GM18951 (cell line): ENCODE data around the gene GLYR1.

Experiments used
- POLR2A ChIP-seq: IDR thresholded peaks from 4 replicates; pipeline ENCODE4 v1.6.1; 2011; ENCODE audit warnings: mild to moderate bottlenecking; ENCODE audit not compliant: insufficient read length, insufficient read depth; ENCODE audit errors: extremely low read depth
- in situ Hi-C: fragments of 300-500 bp; cut with MboI; formaldehyde crosslinking; loops from one replicate; pipeline ENCODE4 v1.12.0; 2022; ENCODE audit warnings: low sequenced_read_pairs, mixed read lengths, inconsistent platforms; ENCODE audit not compliant: unreplicated experiment

The GLYR1 gene

DNA sequence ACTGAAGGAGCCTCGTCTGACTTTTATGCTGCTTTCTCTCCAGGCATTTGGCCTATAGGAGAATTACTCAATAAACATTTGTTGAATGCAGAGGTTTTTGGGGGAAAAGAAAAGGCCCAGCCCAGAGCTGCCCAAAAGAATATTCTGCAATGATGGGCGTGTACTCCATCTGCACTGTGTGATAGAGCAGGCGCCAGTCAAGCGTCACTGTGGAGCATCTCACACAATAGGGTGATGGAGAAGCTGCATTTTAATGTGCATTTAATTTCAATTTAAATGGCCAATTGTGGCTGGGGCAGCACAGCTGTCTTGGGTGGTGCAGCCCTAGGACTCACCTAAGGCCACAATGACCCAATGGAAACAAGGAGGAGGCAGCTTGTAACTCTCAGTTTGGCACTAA lies 20.6 kb downstream of the GLYR1 start:
- in situ Hi-C loops = no loop called here
- no peak for TF ChIP-seq POLR2A

DNA sequence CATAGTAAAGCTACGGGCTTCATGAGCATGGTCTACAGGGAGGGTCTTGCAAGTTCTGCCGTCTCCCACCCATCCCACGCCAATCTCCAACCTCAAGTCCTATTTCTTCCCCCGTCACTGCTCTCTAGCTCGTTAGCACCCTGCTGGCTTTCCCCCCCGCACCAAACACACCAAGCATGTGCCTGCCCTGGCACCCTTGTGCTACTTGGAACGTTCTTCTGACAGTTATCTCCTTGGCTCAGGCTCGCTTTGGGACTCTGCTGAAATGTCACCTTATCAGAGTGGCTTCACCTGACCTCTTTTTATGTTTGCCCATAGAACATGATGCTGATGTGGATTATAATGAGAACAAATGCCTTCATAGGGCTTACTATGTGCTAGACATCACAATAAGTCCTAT lies 21.9 kb downstream of the GLYR1 start:
- in situ Hi-C loops = no loop called here
- no peak for TF ChIP-seq POLR2A

DNA sequence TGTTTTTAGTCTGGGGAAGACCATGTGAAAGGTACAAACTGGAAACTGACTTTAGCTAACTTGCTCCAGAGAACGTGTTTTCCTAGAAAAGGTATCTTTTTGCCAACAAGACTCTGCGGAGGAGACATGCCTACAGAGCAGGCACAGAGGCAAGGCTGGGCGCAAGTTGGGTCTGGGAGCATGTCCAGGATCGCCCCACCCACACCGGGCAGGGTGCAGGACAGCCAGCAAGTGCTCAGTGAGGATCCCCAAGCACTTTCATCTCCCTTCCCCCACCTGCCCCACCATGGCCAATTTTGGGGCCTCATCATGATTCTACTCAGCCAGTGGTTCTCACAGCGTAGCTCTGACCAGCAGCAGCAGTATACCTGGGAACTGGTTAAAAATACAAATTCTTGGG lies 26.4 kb downstream of the GLYR1 start:
- in situ Hi-C loops = no loop called here
- no peak for TF ChIP-seq POLR2A

DNA sequence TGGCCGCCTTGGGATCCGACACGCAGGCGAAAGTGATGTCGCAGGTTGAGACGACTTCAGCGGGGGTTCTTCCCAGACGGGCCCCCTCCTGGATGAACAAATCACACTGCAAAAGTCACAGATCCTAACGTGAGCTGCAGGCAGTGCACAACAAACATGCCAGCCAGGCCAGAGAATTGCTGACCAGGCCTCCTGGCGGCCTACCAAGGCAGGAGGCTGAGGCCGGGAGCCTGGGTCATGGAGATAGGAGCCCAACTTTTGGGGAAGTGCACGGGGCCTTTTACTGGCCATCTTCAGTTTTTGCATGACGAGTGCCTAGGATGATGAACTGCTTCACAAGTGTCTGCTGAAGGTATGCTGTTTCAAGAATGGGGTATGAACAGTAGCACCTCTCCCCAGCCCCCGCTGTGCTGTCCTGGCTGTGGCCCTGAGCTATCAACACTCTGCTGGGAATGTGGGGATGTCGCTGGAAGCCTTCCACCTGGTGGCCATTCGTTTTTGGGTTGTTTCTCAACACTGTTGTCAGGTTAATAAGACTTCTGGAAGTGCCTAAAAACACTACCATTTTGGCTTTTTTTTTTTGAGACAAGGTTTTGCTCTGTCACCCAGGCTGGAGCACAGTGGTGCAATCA lies 32.4 kb downstream of the GLYR1 start:
- in situ Hi-C loops = no loop called here
- TF ChIP-seq POLR2A = no peak

DNA sequence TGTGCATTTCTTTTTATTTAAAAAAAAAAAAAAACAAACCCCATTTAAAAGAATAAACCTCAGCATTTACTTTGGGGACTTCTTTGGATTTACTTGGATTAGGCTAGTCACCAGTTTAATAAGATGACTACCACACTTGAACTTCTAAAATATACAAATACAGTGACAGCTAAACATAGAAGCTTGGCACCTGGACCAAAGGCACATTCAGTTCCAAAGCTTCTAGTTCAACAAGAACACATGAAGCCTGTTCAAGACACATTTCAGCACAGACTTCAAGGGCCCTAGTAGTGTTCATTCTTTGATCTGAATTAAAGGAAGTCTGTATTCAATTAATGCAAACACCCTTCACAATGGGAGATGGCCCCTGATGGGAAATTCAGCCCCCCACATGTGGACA lies 33.0 kb downstream of the GLYR1 start:
- in situ Hi-C loops = no loop called here
- no peak for TF ChIP-seq POLR2A

DNA sequence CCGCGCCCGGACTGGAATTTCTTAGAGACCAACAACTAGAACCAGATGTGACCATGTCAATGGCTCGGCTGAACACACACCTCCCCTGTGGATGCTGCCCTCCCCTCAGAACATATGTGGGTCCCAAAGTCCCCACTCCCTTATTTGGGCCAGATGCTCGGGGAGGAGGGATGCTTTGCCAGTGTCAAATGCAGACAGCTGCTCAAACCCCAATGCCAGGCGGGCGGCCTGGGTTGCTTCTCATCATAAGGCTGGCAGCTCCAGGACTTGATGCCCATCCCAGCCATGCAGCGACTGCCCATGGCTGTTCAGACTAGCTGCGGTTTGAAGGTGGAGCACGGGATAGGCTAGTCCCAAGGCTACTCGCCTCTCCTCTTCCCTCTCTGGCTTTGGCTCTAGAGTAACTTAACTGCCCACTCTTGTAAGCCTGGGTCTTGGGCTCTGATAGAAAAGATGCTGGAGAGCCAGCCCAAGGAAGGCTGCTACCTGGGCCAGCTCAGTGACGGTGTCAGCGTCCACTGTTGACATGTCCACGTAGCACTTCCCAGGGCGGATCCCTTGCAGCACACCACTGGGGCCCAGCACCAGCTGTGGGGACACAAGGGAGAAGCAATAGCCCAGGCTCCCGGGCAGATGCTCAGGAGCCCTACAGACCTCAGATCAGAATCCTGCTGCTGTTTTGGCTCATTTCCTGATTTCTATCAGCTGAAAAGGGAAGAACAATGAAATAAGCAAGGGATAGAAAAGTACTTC lies 33.7 kb downstream of the GLYR1 start:
- no peak for TF ChIP-seq POLR2A
- in situ Hi-C loops = no loop called here

DNA sequence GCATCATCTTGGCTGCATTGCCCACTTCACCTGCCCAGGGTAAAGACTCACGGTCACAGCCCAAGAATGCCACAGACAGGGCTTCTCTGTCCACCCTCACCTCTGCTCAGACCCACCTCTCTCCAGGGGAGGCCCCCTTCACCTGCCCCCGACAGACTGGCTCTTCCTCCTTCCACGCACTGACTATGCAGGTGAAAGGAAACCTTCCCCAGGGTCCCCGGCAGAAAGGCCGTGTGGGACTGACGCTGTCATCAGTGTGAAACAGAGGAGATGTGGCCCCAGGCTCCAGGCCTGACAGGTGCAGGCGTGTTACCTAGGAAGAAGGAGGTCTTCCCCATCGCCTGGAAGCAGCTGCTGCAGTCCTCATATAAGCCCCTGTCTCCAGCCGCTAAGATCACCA lies 35.3 kb downstream of the GLYR1 start:
- no peak for TF ChIP-seq POLR2A
- in situ Hi-C loops = no loop called here

DNA sequence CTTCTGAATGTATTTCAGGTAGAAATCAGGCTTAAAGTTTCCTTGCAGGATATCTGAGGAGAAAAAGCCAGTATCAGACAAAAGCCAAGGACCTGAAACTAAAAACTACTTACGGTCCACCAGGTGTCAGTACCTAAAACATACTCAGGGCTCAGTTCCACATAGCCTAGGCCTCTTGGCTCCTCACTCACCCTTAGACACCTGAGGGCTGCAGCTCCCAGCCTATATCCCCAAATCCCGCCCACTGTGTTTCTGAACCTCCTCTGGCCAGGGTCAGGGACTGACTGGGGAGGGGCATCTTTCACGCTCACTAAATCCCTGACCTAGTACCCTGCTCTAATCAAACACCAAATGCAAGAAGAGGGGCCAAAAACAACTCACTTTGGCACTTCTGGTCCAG lies 35.8 kb downstream of the GLYR1 start:
- TF ChIP-seq POLR2A = no peak
- in situ Hi-C loops = no loop called here

DNA sequence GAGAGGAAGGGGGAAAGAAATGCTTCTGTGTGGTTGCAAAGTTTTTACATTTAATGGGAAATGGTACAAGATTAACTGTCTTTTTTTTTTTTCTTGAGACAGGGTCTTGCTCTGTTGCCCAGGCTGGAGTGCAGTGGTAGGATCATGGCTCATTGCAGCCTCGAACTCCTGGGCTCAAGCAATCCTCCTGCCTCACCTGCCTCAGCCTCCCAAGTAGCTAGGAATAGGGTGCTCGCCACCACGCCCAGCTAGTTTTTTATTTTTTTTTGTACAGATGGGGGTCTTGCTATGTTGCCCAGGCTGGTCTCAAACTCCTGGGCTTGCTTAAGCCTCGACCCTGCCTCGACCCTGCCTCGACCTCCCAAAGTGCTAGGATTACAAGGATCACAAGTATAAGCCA lies 40.8 kb downstream of the GLYR1 start:
- in situ Hi-C loops = no loop called here
- no peak for TF ChIP-seq POLR2A

DNA sequence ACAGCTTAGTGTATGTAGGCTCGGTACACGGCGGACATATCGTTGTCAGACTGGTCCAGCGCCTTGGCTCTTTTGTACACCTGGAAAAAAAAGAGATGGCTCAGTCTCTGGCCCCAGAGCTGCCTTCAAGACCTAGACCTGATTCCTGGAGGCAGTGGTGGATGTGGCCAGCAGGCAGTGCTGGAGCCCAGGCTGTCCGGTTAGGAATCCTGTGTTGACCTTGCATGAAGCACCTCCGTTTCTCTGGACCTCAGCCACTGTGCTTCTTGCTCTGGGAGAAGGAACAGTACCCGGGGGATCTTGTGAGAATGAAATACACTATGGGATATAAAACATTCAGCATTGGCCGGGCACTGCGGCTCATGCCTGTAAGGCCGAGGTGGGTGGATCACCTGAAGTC lies 41.9 kb downstream of the GLYR1 start:
- in situ Hi-C loops = no loop called here
- TF ChIP-seq POLR2A = no peak

DNA sequence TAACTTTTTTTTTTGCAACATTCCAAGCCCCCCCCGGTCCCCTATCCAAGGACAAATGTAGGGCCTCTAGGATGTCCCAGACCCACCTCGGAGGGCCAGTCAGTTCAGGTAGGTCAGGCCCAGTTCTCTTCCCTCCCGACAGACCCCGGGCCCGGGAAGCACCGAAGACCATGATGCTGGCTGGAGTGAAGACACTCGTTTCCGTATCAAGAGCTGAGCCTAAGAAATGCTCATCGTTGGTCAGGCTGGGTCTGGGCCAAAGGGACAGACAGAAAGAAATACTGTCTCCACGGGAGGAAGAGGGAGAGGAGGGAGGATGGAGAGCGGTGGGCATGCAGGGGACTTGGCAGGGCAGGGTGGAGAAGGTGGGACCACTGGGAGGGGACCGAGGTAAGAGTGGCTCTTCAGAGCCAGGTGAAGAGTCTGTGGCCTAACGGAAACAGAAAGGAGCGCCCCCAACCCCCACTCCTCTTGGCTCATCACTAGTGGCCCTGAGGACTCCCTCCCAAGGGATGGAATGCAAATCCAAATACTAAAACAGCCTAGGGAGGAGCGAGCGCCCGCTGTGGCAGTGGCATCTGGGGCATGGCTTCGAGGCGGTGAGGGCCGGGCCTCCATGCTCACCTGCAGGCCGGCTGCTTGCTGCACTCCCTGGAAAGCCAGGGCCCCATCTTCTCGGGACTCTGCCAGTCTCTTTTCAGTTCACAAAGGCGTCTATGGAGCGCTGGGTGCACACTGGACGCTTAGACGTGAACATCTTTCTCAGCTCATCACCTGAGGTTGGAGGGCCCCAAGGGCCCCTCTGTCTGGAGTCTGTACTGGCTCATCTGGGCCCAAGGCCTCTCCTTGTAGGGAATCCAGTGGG lies 43.0 kb downstream of the GLYR1 start:
- in situ Hi-C loops = no loop called here
- TF ChIP-seq POLR2A = no peak

DNA sequence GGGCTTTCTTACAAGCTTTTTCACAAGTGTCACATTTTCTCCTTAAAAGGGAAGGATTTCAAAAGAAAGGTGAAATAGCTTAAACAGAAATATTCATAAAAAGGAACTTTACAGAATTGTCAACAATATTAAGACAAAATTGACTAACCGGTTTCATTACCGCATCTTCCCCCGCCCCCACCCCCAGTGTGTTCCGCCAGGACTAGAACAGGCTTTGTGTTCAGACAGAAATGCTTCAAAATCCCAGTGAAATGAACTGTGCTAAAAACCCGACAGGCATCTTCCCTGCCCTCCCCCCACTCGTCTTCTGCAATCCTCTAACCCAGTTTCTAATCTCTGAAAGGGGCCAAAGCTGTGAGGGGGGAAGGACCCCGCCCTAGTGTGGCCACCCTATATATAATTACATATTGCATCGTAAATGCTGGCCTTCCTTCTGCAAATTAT lies 43.7 kb downstream of the GLYR1 start:
- TF ChIP-seq POLR2A = no peak
- in situ Hi-C loops = no loop called here

DNA sequence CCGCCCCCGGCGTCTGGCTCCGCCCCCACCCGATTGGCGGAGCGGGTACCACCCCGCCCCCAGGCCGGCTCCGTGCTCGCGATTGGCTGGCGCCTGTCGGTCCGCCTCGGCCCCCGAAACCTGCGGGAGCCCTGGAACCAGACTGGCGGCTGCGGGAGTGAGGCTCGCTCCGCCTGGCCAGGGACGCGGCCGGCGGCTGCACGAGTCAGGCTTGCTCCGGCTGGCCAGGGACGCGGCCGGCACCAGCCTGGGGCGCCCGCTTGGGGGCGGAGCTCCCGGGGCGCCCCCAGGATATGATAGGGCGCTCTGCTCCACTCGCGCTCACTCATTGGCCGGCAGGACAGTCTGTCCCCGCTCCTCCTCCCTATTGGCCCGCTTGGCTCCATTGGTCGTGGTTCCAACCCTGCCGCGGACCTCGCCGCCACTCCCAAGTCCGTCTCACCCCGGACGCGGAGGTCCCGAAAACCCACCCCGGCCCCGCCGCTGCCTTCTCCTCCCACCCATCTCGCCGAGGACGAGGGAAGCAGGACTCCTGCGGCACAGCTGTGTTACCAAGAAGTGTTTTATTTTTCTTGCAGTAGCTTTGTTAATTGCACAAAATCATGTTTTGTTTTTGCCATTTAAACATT lies 44.3 kb downstream of the GLYR1 start:
- in situ Hi-C loops = no loop called here
- TF ChIP-seq POLR2A = no peak
